ENCODE results near the gene KIAA0753.

The KIAA0753 gene

GRCh38 chr17:6568184-6568758 is 72.2 kb downstream of the KIAA0753 start:
- H3K4me3 ChIP-seq (ENCODE audit: low read length) = no peak overlapping the region
- no peak overlapping the region for H3K27ac ChIP-seq (ENCODE audit: low read depth, low read length)
- H3K36me3 ChIP-seq (ENCODE audit: control insufficient read depth, insufficient read depth, low read length) = no peaks in the 10 kb centered on the region

GRCh38 chr17:6567528-6568183 is 72.9 kb downstream of the KIAA0753 start:
- Histone ChIP-seq H3K9ac (ENCODE audit: low read length) (no peak overlapping the region), H3K36me3 (ENCODE audit: control insufficient read depth, insufficient read depth, low read length) (no peaks in the 10 kb centered on the region), H3K4me3 (ENCODE audit: low read length) (no peak overlapping the region), H3K27ac (ENCODE audit: low read depth, low read length) (no peak overlapping the region), H3K4me1 (ENCODE audit: control insufficient read depth, insufficient read depth, low read length) (peaks cover 10% of the 10 kb centered on the region), H3K27me3 (ENCODE audit: control insufficient read depth, insufficient read depth, low read length) (no peaks in the 10 kb centered on the region)

More at GRCh38 chr17:6568184-6568758, 72.2 kb downstream of the KIAA0753 start:
- Histone ChIP-seq H3K9ac (ENCODE audit: low read length) (no peak overlapping the region), H3K27me3 (ENCODE audit: control insufficient read depth, insufficient read depth, low read length) (no peaks in the 10 kb centered on the region), H3K4me1 (ENCODE audit: control insufficient read depth, insufficient read depth, low read length) (peaks cover 10% of the 10 kb centered on the region)

GRCh38 chr17:6561446-6561845 is 79.1 kb downstream of the KIAA0753 start:
- peaks cover 3% of the 10 kb centered on the region for H3K27me3 ChIP-seq (ENCODE audit: control insufficient read depth, insufficient read depth, low read length)
- no peaks in the 10 kb centered on the region for H3K36me3 ChIP-seq (ENCODE audit: control insufficient read depth, insufficient read depth, low read length)
- no peak overlapping the region for H3K4me3 ChIP-seq (ENCODE audit: low read length)
- no peak overlapping the region for H3K27ac ChIP-seq (ENCODE audit: low read depth, low read length)
- H3K9ac ChIP-seq (ENCODE audit: low read length) = no peak overlapping the region
- H3K4me1 ChIP-seq (ENCODE audit: control insufficient read depth, insufficient read depth, low read length) = no peaks in the 10 kb centered on the region

- no peaks in the 10 kb centered on the region for H3K36me3 ChIP-seq (ENCODE audit: control insufficient read depth, insufficient read depth, low read length)
- no peaks in the 10 kb centered on the region for H3K4me1 ChIP-seq (ENCODE audit: control insufficient read depth, insufficient read depth, low read length)
- H3K9ac ChIP-seq (ENCODE audit: low read length) = no peak overlapping the region
- H3K4me3 ChIP-seq (ENCODE audit: low read length) = no peak overlapping the region
- no peak overlapping the region for H3K27ac ChIP-seq (ENCODE audit: low read depth, low read length)
- peaks cover 3% of the 10 kb centered on the region for H3K27me3 ChIP-seq (ENCODE audit: control insufficient read depth, insufficient read depth, low read length)
Observed at GRCh38 chr17:6560496-6560895, 80.0 kb downstream of the KIAA0753 start.

GRCh38 chr17:6559753-6560215 is 80.7 kb downstream of the KIAA0753 start:
- H3K27ac ChIP-seq (ENCODE audit: low read depth, low read length) = no peak overlapping the region
- peaks cover 3% of the 10 kb centered on the region for H3K27me3 ChIP-seq (ENCODE audit: control insufficient read depth, insufficient read depth, low read length)
- no peaks in the 10 kb centered on the region for H3K4me1 ChIP-seq (ENCODE audit: control insufficient read depth, insufficient read depth, low read length)
- no peak overlapping the region for H3K4me3 ChIP-seq (ENCODE audit: low read length)
- no peak overlapping the region for H3K9ac ChIP-seq (ENCODE audit: low read length)
- no peaks in the 10 kb centered on the region for H3K36me3 ChIP-seq (ENCODE audit: control insufficient read depth, insufficient read depth, low read length)

- Histone ChIP-seq H3K4me1 (ENCODE audit: control insufficient read depth, insufficient read depth, low read length) (no peaks in the 10 kb centered on the region), H3K36me3 (ENCODE audit: control insufficient read depth, insufficient read depth, low read length) (no peaks in the 10 kb centered on the region), H3K9ac (ENCODE audit: low read length) (no peak overlapping the region), H3K4me3 (ENCODE audit: low read length) (no peak overlapping the region), H3K27ac (ENCODE audit: low read depth, low read length) (no peak overlapping the region), H3K27me3 (ENCODE audit: control insufficient read depth, insufficient read depth, low read length) (peaks cover 3% of the 10 kb centered on the region)
Observed at GRCh38 chr17:6558932-6559752, 81.4 kb downstream of the KIAA0753 start.

- no peak overlapping the region for H3K27ac ChIP-seq (ENCODE audit: low read depth, low read length)
- H3K9ac ChIP-seq (ENCODE audit: low read length) = no peak overlapping the region
- no peak overlapping the region for H3K4me3 ChIP-seq (ENCODE audit: low read length)
- H3K36me3 ChIP-seq (ENCODE audit: control insufficient read depth, insufficient read depth, low read length) = no peaks in the 10 kb centered on the region
- no peaks in the 10 kb centered on the region for H3K4me1 ChIP-seq (ENCODE audit: control insufficient read depth, insufficient read depth, low read length)
- peaks cover 3% of the 10 kb centered on the region for H3K27me3 ChIP-seq (ENCODE audit: control insufficient read depth, insufficient read depth, low read length)
Observed at GRCh38 chr17:6558276-6558675, 82.2 kb downstream of the KIAA0753 start.

GRCh38 chr17:6557040-6557438 is 83.5 kb downstream of the KIAA0753 start:
- Histone ChIP-seq H3K4me1 (ENCODE audit: control insufficient read depth, insufficient read depth, low read length) (peaks cover 1% of the 10 kb centered on the region), H3K27ac (ENCODE audit: low read depth, low read length) (peak overlapping the region; percentile 68), H3K9ac (ENCODE audit: low read length) (no peak overlapping the region), H3K27me3 (ENCODE audit: control insufficient read depth, insufficient read depth, low read length) (peaks cover 3% of the 10 kb centered on the region), H3K36me3 (ENCODE audit: control insufficient read depth, insufficient read depth, low read length) (no peaks in the 10 kb centered on the region), H3K4me3 (ENCODE audit: low read length) (peak overlapping the region; percentile 61)

- Histone ChIP-seq H3K9ac (ENCODE audit: low read length) (peak within 1 kb of the TSS; percentile 43), H3K36me3 (ENCODE audit: control insufficient read depth, insufficient read depth, low read length) (no peaks in the 10 kb centered on the region), H3K27me3 (ENCODE audit: control insufficient read depth, insufficient read depth, low read length) (peaks cover 3% of the 10 kb centered on the region), H3K4me1 (ENCODE audit: control insufficient read depth, insufficient read depth, low read length) (peaks cover 5% of the 10 kb centered on the region), H3K27ac (ENCODE audit: low read depth, low read length) (peak within 1 kb of the TSS; percentile 82), H3K4me3 (ENCODE audit: low read length) (peak within 1 kb of the TSS; percentile 61)
Observed at GRCh38 chr17:6556121-6557039, 84.1 kb downstream of the KIAA0753 start, which contains the start of gene PITPNM3. TSS of gene PITPNM3 (minus strand) at chr17:6556555. CDS start at chr17:6556406, 149 bp downstream.

- Histone ChIP-seq H3K9ac (ENCODE audit: low read length) (no peak overlapping the region), H3K4me3 (ENCODE audit: low read length) (peak overlapping the region; percentile 56), H3K27ac (ENCODE audit: low read depth, low read length) (peak overlapping the region; percentile 82), H3K27me3 (ENCODE audit: control insufficient read depth, insufficient read depth, low read length) (peaks cover 3% of the 10 kb centered on the region), H3K36me3 (ENCODE audit: control insufficient read depth, insufficient read depth, low read length) (no peaks in the 10 kb centered on the region), H3K4me1 (ENCODE audit: control insufficient read depth, insufficient read depth, low read length) (peaks cover 5% of the 10 kb centered on the region)
Observed at GRCh38 chr17:6555331-6556120, 85.0 kb downstream of the KIAA0753 start.

GRCh38 chr17:6554871-6555330 is 85.6 kb downstream of the KIAA0753 start:
- Histone ChIP-seq H3K4me3 (ENCODE audit: low read length) (peak overlapping the region; percentile 56), H3K27ac (ENCODE audit: low read depth, low read length) (peak overlapping the region; percentile 82), H3K9ac (ENCODE audit: low read length) (no peak overlapping the region), H3K27me3 (ENCODE audit: control insufficient read depth, insufficient read depth, low read length) (peaks cover 3% of the 10 kb centered on the region), H3K4me1 (ENCODE audit: control insufficient read depth, insufficient read depth, low read length) (peaks cover 5% of the 10 kb centered on the region), H3K36me3 (ENCODE audit: control insufficient read depth, insufficient read depth, low read length) (no peaks in the 10 kb centered on the region)

Measured in rectal smooth muscle tissue (tissue), 1 donor.